ENCODE measurements around the gene ZMYND11. TPM values are rescaled to one million over a fixed set of nuclear protein-coding genes. Genes with fewer than 3 reads are reported as not detected.
A peak's percentile ranks its signal among the peaks of the same experiment; 100 is the strongest.

The ZMYND11 gene
- total and polyA plus RNA-seq, 2 of the 13 experiments (the other 11 are each of a cell fraction or from before 2014, with no cell fraction given) = 17.5 to 38.7 TPM

- TF ChIP-seq DMTF1 (CRISPR knock-in tag; IDR thresholded peaks at IDR 0.05) (no peak), CC2D1A (CRISPR knock-in tag; IDR thresholded peaks at IDR 0.05) (no peak), ZNF235 (CRISPR knock-in tag; IDR thresholded peaks at IDR 0.05; ENCODE audit: borderline replicate concordance) (no peak), GLMP (CRISPR knock-in tag; IDR thresholded peaks at IDR 0.05; ENCODE audit: borderline replicate concordance) (no peak), CERS6 (CRISPR knock-in tag; IDR thresholded peaks at IDR 0.05) (no peak), TCF12 (IDR thresholded peaks at IDR 0.05) (no peak), TCF12 (CRISPR knock-in tag; IDR thresholded peaks at IDR 0.05) (no peak)
Observed at GRCh38 chr10:210297-210696, 75.0 kb downstream of the ZMYND11 start (continued).

- no peak overlapping the region for H3K9ac ChIP-seq (ENCODE audit: insufficient read depth, low read depth, low read length)
- BruUV-seq (replicated peaks) = no TSS peak
- in situ Hi-C loops (cut with HindIII; ENCODE audit: extremely low pct_ligation_motif_present, low pct_unique_long_range_greater_than_20kb) = no loop called here
- H4K20me1 ChIP-seq (ENCODE audit: insufficient read depth, low read length) = no peaks in the 10 kb centered on the region
- ChIA-PET CTCF (ENCODE audit: low intra/inter-chr PET ratio, low total read pairs) (no interaction called here), POLR2A (no interaction called here)
- WGBS (ENCODE audit: low lambda C conversion rate) = 76% methylated on average over 4 of the region's 4 CpGs
- H3K4me3 ChIP-seq (replicated peaks in 1 of 3; ENCODE audit: insufficient read depth in 1 of 3, low read depth in 2 of 3, low read length in 3 of 3) = no peak overlapping the region
- H3K36me3 ChIP-seq (replicated peaks in 1 of 2; ENCODE audit: control insufficient read depth in 1 of 2, insufficient read depth in 2 of 2, low read length in 2 of 2) = peaks cover 0 to 5% of the 10 kb centered on the region in 2 experiments; a peak in 2 of 5 replicates
- no peak for DNase-seq (ENCODE audit: low spot score)
- H2AFZ ChIP-seq (ENCODE audit: low read length) = no peak overlapping the region
- H3K27ac ChIP-seq (ENCODE audit: extremely low read length, insufficient read depth, low read length) = no peak overlapping the region
- no peaks in the 10 kb centered on the region for H3K9me3 ChIP-seq (ENCODE audit: low read length)
- TF ChIP-seq ARNTL (CRISPR knock-in tag; IDR thresholded peaks at IDR 0.05) (no peak), FLYWCH1 (CRISPR knock-in tag; IDR thresholded peaks at IDR 0.05) (no peak), ZNF124 (CRISPR knock-in tag; IDR thresholded peaks at IDR 0.05) (no peak), NR2F6 (IDR thresholded peaks at IDR 0.05) (peak; percentile 56), NR2F6 (CRISPR knock-in tag; IDR thresholded peaks at IDR 0.05) (peak; percentile 54; the same call in 1 of the 2 replicates), PLSCR1 (CRISPR knock-in tag; IDR thresholded peaks at IDR 0.05; ENCODE audit: borderline replicate concordance) (no peak), DPF2 (CRISPR knock-in tag; IDR thresholded peaks at IDR 0.05; ENCODE audit: borderline replicate concordance, low read depth) (no peak), ZNF20 (CRISPR knock-in tag; IDR thresholded peaks at IDR 0.05) (no peak)
- H3K27me3 ChIP-seq (ENCODE audit: control insufficient read depth in 1 of 2, insufficient read depth in 2 of 2, low read length in 2 of 2) = no peaks in the 10 kb centered on the region
- peak; percentile 68 for FAIRE-seq
- intact Hi-C loops (cut with micrococcal nuclease; ENCODE audit: unreplicated experiment) = no loop called here
- H3K4me1 ChIP-seq (ENCODE audit: insufficient read depth, low read length) = peaks cover 15% of the 10 kb centered on the region; the same call in 1 of the 2 replicates
- ATAC-seq = no peak
- H3K79me2 ChIP-seq (ENCODE audit: insufficient read depth, low read length) = no peaks in the 10 kb centered on the region
- H3K4me2 ChIP-seq (ENCODE audit: low read depth, low read length) = no peak overlapping the region
Observed at GRCh38 chr10:215444-215843, 80.2 kb downstream of the ZMYND11 start.

Data from HepG2 (cell line).